Heart right ventricle (tissue), 16 donors: ENCODE data around the gene RUNX1. TPM values are rescaled to one million over a fixed set of nuclear protein-coding genes. Genes with fewer than 3 reads are reported as not detected.
A peak's percentile ranks its signal among the peaks of the same experiment; 100 is the strongest.

Experiments used
- ATAC-seq, 8 donors: fragments of 200-7000 bp; cut with Tn5 transposase; one replicate each; pipeline ENCODE4 v1.9.1; 2020; ENCODE audit warnings: mild to moderate bottlenecking in 8 of 8, moderate library complexity in 8 of 8, moderate number of reproducible peaks in 1 of 8
- DNase-seq, 2 donors: peaks; one replicate each; pipeline ENCODE4 v3.0.0-alpha.2; 2020
- H3K27ac ChIP-seq, 10 donors: fragments of 200-600 bp; sonication (generic) in 2 of 10; one replicate each; pipeline versions ENCODE4 v1.5.0 to v1.8.0; 2020 to 2022; ENCODE audit warnings: mild to moderate bottlenecking in 3 of 10
- H3K27me3 ChIP-seq, 7 donors: fragments of 200-600 bp; one replicate each; pipeline ENCODE4 v1.8.0; 2021 to 2022; ENCODE audit warnings: mild to moderate bottlenecking in 2 of 7
- H3K36me3 ChIP-seq, 9 donors: fragments of 200-600 bp; sonication (generic) in 1 of 9; one replicate each; pipeline versions ENCODE4 v1.5.0 to v1.8.0; 2020 to 2022; ENCODE audit warnings: mild to moderate bottlenecking in 2 of 9
- H3K4me1 ChIP-seq, 9 donors: fragments of 200-600 bp; sonication (generic) in 1 of 9; one replicate each; pipeline versions ENCODE4 v1.5.0 to v1.8.0; 2020 to 2022; ENCODE audit warnings: mild to moderate bottlenecking in 4 of 9
- H3K4me3 ChIP-seq, 10 donors: fragments of 200-600 bp; sonication (generic) in 2 of 10; one replicate each; pipeline versions ENCODE4 v1.5.0 to v1.8.0; 2020 to 2022; ENCODE audit warnings: mild to moderate bottlenecking in 7 of 10, moderate library complexity in 2 of 10
- H3K9me3 ChIP-seq, 11 donors: fragments of 200-600 bp in 10 of 11; sonication (generic) in 2 of 11; one replicate each; pipeline versions ENCODE4 v1.5.0 to v1.8.0; 2013 to 2022; ENCODE audit warnings: mild to moderate bottlenecking in 2 of 11, control low read depth in 1 of 11, moderate library complexity in 1 of 11
- CTCF ChIP-seq, 9 donors: fragments of 200-600 bp; sonication (generic) in 2 of 9; IDR thresholded peaks; one replicate each; pipeline versions ENCODE4 v1.5.0 to v1.8.0; 2021 to 2022; ENCODE audit warnings: antibody characterized with exemption in 9 of 9, mild to moderate bottlenecking in 5 of 9, moderate library complexity in 1 of 9
- WGBS, 2 donors: extraction: QIAGEN DNeasy Blood & Tissue Kit; methylation state at CpG; one replicate each; pipeline ENCODE4 v1.1.7; 2013; ENCODE audit warnings: inconsistent platforms in 1 of 2; 5-methylcytosine and 5-hydroxymethylcytosine counted together
- intact Hi-C, 10 donors: fragments of 100-400 bp; cut with DNase I; formaldehyde crosslinking; loops; one replicate each; pipeline versions ENCODE4 v1.11.1 to v1.14.2; 2022
- polyA plus RNA-seq, 2 donors: library from polyadenylated mRNA; stranded (reverse); fragments of 200-250 nt; gene quantifications; one replicate each; pipeline ENCODE4 v1.2.3, GENCODE V29; 2013
- total RNA-seq, 10 donors: library from RNA; stranded (reverse); fragmentation: NEBNext Ultra II Directional in 3 of 10; extraction: Animal tissue kit (Norgen Biotek cat#: 25700) in 3 of 10; gene quantifications; one replicate each; pipeline versions ENCODE4 v1.2.1 to v1.2.4, GENCODE V29; 2021 to 2023
- donor health status: Arrhythmogenic right ventricular cardiomyopathy.
- donor health status: ischemic (EF 13 %, LVEDD 7.1; RV severe dilation, severe dysfunction).
- donor health status: healthy with polysubstance abuse.
- donor health status: DM: no; HTN: yes; CAD: no.
- donor health status: DM: no; HTN: no; CAD: no.
- donor health status: ischemic (EF 25% LVEDD 6.9; RV normal size, moderate dysfunction).
- donor health status: ischemic (EF 25% LVEDD 5.7; RV mildly dilated, moderate dysfunction).
- donor health status: healthy.
- donor health status: DM: yes; HTN: yes; CAD: no.
- donor health status: Ischemic cardiomyopathy.
- donor health status: ischemic (EF 35%, LVEDD 5.7; RV mildly dilated, moderate dysfunction).
- donor health status: nonischemic (EF 11% LVEDD 7.7; RV severe dilation, severe dysfunction).
- donor health status: DM: yes; HTN: yes; CAD: no.
- donor health status: PGD.
- donor health status: ischemic (EF 29% LVEDD 5.4; RV normal size, mild dysfunction).
- donor health status: nonischemic (EF 23%, LVEDD 6.1; RV moderate dilation, normal function).

The RUNX1 gene
- total and polyA plus RNA-seq, 12 donors = 0.88 to 29.3 (median 3.5) TPM

- intact Hi-C loops = no loop called here
- H3K27ac ChIP-seq = peak overlapping the region in 9 of 10 donors; percentile 31 to 69 (median 47)
- H3K27me3 ChIP-seq = peaks cover 0 to 5% (median 0%) of the 10 kb centered on the region in 7 donors
- TF ChIP-seq CTCF (IDR thresholded peaks at IDR 0.05) = no peak
- DNase-seq (peak; percentile 17 to 19), ATAC-seq (peak in 7 of 8 donors; percentile 50 to 86 (median 77))
- H3K4me3 ChIP-seq = no peak overlapping the region
- peaks cover 0 to 11% (median 0%) of the 10 kb centered on the region in 11 donors for H3K9me3 ChIP-seq
- WGBS, 2 donors = 41 to 62% methylated on average over 11 of the region's 11 CpGs
- H3K36me3 ChIP-seq = no peaks in the 10 kb centered on the region
- peaks cover 0 to 12% (median 0%) of the 10 kb centered on the region in 9 donors for H3K4me1 ChIP-seq
Measured at GRCh38 chr21:35072960-35073359, 23.9 kb upstream of the RUNX1 start.

GRCh38 chr21:35072557-35072956 lies 23.5 kb upstream of the RUNX1 start:
- Histone ChIP-seq H3K36me3 (no peaks in the 10 kb centered on the region), H3K27me3 (peaks cover 0 to 5% (median 0%) of the 10 kb centered on the region in 7 donors), H3K4me1 (peaks cover 0 to 12% (median 0%) of the 10 kb centered on the region in 9 donors), H3K9me3 (peaks cover 0 to 11% (median 0%) of the 10 kb centered on the region in 11 donors), H3K4me3 (no peak overlapping the region), H3K27ac (peak overlapping the region in 9 of 10 donors; percentile 31 to 69 (median 47))
- DNase-seq = no peak
- intact Hi-C loops = no loop called here
- WGBS, 2 donors = 64 to 66% methylated on average over 5 of the region's 5 CpGs
- TF ChIP-seq CTCF (IDR thresholded peaks at IDR 0.05) = no peak
- ATAC-seq = peak in 3 of 8 donors; percentile 9 to 41 (median 14)

- Histone ChIP-seq H3K4me3 (no peak overlapping the region), H3K27me3 (peaks cover 0 to 8% (median 4%) of the 10 kb centered on the region in 7 donors), H3K4me1 (peaks cover 0 to 12% (median 0%) of the 10 kb centered on the region in 9 donors), H3K36me3 (no peaks in the 10 kb centered on the region), H3K9me3 (peaks cover 0 to 11% (median 0%) of the 10 kb centered on the region in 11 donors), H3K27ac (no peak overlapping the region)
- no peak for TF ChIP-seq CTCF (IDR thresholded peaks at IDR 0.05)
- ATAC-seq = no peak
- intact Hi-C loops = no loop called here
- 80 to 84% methylated on average over 2 of the region's 2 CpGs for WGBS, 2 donors
- no peak for DNase-seq
Measured at GRCh38 chr21:35071347-35071746, 22.2 kb upstream of the RUNX1 start.

- peaks cover 0 to 11% (median 0%) of the 10 kb centered on the region in 11 donors for H3K9me3 ChIP-seq
- peaks cover 0 to 8% (median 4%) of the 10 kb centered on the region in 7 donors for H3K27me3 ChIP-seq
- TF ChIP-seq CTCF (IDR thresholded peaks at IDR 0.05) = no peak
- no peak for DNase-seq
- WGBS, 2 donors = 65 to 70% methylated on average over 5 of the region's 5 CpGs
- ATAC-seq = no peak
- H3K4me1 ChIP-seq = peaks cover 0 to 12% (median 0%) of the 10 kb centered on the region in 9 donors
- no peak overlapping the region for H3K27ac ChIP-seq
- no peak overlapping the region for H3K4me3 ChIP-seq
- H3K36me3 ChIP-seq = no peaks in the 10 kb centered on the region
- intact Hi-C loops = no loop called here
Measured at GRCh38 chr21:35070436-35070835, 21.3 kb upstream of the RUNX1 start.
